ENCODE measurements around the gene FAM136A.

GRCh38 chr2:70336552-70336951 is 34.7 kb upstream of the FAM136A start:
- no peak for TF ChIP-seq CTCF (IDR thresholded peaks at IDR 0.05)
- TF ChIP-seq POLR2A (IDR thresholded peaks at IDR 0.05): no peak
